Transverse colon (tissue), 4 donors: ENCODE results near the gene WDR7.

ENCODE experiments used
- EP300 ChIP-seq: sonication (generic); formaldehyde crosslinking; IDR thresholded peaks from one replicate; pipeline ENCODE4 v1.6.1; 2017; ENCODE audit warnings: antibody characterized with exemption, low read depth
- POLR2A ChIP-seq: fragments of 450-650 bp; IDR thresholded peaks from one replicate; pipeline ENCODE4 v1.6.1; 2016; ENCODE audit warnings: antibody characterized with exemption, mild to moderate bottlenecking, moderate library complexity
- POLR2AphosphoS5 ChIP-seq, 3 donors: sonication (generic); formaldehyde crosslinking; IDR thresholded peaks; one replicate each; pipeline ENCODE4 v1.6.1; 2016; ENCODE audit warnings: antibody characterized with exemption in 3 of 3
- TF ChIP-seq, protein P1 (sequence below), 5 experiments: fragments of 200-600 bp in 3 of 5; fragments of 450-650 bp in 2 of 5; sonication (generic) in 3 of 5; IDR thresholded peaks; 1 replicate in 2 of 5; 2 replicates in 3 of 5; pipeline ENCODE4 v1.5.1; 2016 to 2017; ENCODE audit warnings: antibody characterized with exemption in 5 of 5, inconsistent platforms in 3 of 5, mild to moderate bottlenecking in 2 of 5, moderate library complexity in 1 of 5

DNA sequence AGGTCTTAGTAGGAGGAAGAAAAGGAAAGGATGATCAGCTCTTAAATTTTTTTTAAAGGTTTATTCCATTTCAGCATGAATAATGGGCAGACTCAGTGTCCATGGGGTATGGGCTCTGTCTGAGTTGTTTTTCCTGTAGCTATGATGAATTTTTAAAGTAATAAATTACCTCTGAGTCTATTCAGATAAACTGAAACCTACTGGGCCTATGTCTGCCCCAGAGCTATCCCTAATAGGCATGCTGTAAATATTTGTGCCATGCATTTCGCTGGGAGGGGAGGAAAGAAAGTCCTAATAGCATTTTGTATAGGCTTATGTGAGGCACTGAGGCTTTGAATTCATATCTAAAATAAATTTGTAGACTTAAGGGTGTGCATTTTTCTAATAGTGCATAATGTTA is 285.3 kb downstream of the WDR7 start:
- TF ChIP-seq, protein P1, sequence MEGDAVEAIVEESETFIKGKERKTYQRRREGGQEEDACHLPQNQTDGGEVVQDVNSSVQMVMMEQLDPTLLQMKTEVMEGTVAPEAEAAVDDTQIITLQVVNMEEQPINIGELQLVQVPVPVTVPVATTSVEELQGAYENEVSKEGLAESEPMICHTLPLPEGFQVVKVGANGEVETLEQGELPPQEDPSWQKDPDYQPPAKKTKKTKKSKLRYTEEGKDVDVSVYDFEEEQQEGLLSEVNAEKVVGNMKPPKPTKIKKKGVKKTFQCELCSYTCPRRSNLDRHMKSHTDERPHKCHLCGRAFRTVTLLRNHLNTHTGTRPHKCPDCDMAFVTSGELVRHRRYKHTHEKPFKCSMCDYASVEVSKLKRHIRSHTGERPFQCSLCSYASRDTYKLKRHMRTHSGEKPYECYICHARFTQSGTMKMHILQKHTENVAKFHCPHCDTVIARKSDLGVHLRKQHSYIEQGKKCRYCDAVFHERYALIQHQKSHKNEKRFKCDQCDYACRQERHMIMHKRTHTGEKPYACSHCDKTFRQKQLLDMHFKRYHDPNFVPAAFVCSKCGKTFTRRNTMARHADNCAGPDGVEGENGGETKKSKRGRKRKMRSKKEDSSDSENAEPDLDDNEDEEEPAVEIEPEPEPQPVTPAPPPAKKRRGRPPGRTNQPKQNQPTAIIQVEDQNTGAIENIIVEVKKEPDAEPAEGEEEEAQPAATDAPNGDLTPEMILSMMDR (IDR thresholded peaks at IDR 0.05) = no peak
- TF ChIP-seq POLR2A (no peak), POLR2AphosphoS5 (IDR thresholded peaks at IDR 0.05) (no peak), EP300 (no peak)
